SU-DHL-6 (cell line): ENCODE measurements around the gene ATP8A2.

Experiments
- H2AFZ ChIP-seq: fragments of 200-600 bp; sonication (generic); 2 replicates; pipeline ENCODE4 v1.6.1; 2014; ENCODE audit warnings: low read depth, mild to moderate bottlenecking, moderate library complexity, mixed read lengths, antibody characterized with exemption, low read length; ENCODE audit not compliant: severe bottlenecking
- H3F3A ChIP-seq: fragments of 200-600 bp; shearing (Covaris generic); 2 replicates; pipeline ENCODE4 v1.6.0; 2016; ENCODE audit warnings: antibody characterized with exemption, mild to moderate bottlenecking; ENCODE audit not compliant: insufficient read depth
- H3K27ac ChIP-seq: fragments of 200-600 bp; sonication (generic); 2 replicates; pipeline ENCODE4 v1.5.1; 2016; ENCODE audit warnings: low read depth, mild to moderate bottlenecking, low read length, moderate library complexity, mixed read lengths
- H3K27me3 ChIP-seq: fragments of 200-600 bp; sonication (generic), shearing (Covaris generic); 2 replicates; pipeline ENCODE4 v1.6.0; 2014; ENCODE audit warnings: mild to moderate bottlenecking, low read length
- H3K36me3 ChIP-seq: fragments of 200-600 bp; sonication (generic); 2 replicates; pipeline ENCODE4 v1.6.1; 2014; ENCODE audit warnings: mild to moderate bottlenecking, low read length, mixed read lengths
- H3K4me2 ChIP-seq: fragments of 300-600, 200-600 bp; shearing (Covaris generic), sonication (generic); 2 replicates; pipeline ENCODE4 v1.6.0; 2014; ENCODE audit warnings: low read length, low read depth, mild to moderate bottlenecking; ENCODE audit not compliant: poor library complexity, severe bottlenecking
- H3K4me3 ChIP-seq: fragments of 200-600 bp; sonication (generic); 2 replicates; pipeline ENCODE4 v1.5.1; 2014; ENCODE audit warnings: antibody characterized with exemption, low read length, mild to moderate bottlenecking, mixed read lengths; ENCODE audit not compliant: insufficient read depth, poor library complexity, severe bottlenecking
- H3K79me2 ChIP-seq: fragments of 200-600 bp; sonication (generic); 2 replicates; pipeline ENCODE4 v1.6.1; 2014; ENCODE audit warnings: mild to moderate bottlenecking, low read length, moderate library complexity; ENCODE audit not compliant: insufficient read depth
- H3K9ac ChIP-seq: fragments of 200-600 bp; sonication (generic); 2 replicates; pipeline ENCODE4 v1.7.0; 2014; ENCODE audit warnings: mild to moderate bottlenecking, low read length
- H3K9me2 ChIP-seq: fragments of 200-600 bp; sonication (generic); replicated peaks from 2 replicates; pipeline ENCODE4 v1.6.1; 2014; ENCODE audit warnings: low read length; ENCODE audit not compliant: insufficient read depth
- H3K9me3 ChIP-seq: fragments of 200-600 bp; sonication (generic); 2 replicates; pipeline ENCODE4 v1.6.1; 2014; ENCODE audit warnings: low read length, mixed read lengths; ENCODE audit not compliant: insufficient read depth
- H4K20me1 ChIP-seq: fragments of 200-600 bp; sonication (generic); 2 replicates; pipeline ENCODE4 v1.6.1; 2014; ENCODE audit warnings: low read depth, mild to moderate bottlenecking, antibody characterized with exemption, low read length, moderate library complexity, mixed read lengths
- CTCF ChIP-seq: fragments of 200-600 bp; sonication (generic); IDR thresholded peaks from one replicate; pipeline ENCODE4 v1.5.1; 2017; ENCODE audit warnings: antibody characterized with exemption, mild to moderate bottlenecking, low read length, moderate library complexity; ENCODE audit not compliant: insufficient read depth, poor library complexity, severe bottlenecking
- EZH2phosphoT487 ChIP-seq: fragments of 200-600 bp; sonication (generic), shearing (Covaris generic); conservative IDR thresholded peaks from 2 replicates; pipeline ENCODE4 v1.6.1; 2018; ENCODE audit warnings: mild to moderate bottlenecking, antibody characterized with exemption, low read length, moderate library complexity, mixed read lengths

The ATP8A2 gene

GRCh38 chr13:25375727-25376358 is 4.1 kb downstream of the ATP8A2 start:
- TF ChIP-seq EZH2phosphoT487 (no peak), CTCF (peak; percentile 43)
- Histone ChIP-seq H3K79me2 (no peaks in the 10 kb centered on the region), H3K9me3 (no peaks in the 10 kb centered on the region), H3K27me3 (no peaks in the 10 kb centered on the region), H3K9me2 (no peaks in the 10 kb centered on the region), H3K36me3 (no peaks in the 10 kb centered on the region), H2AFZ (no peak overlapping the region), H3K27ac (no peak overlapping the region), H3K9ac (no peak overlapping the region), H3K4me2 (no peak overlapping the region), H3F3A (no peaks in the 10 kb centered on the region), H4K20me1 (no peaks in the 10 kb centered on the region), H3K4me3 (no peak overlapping the region)

- Histone ChIP-seq H3K36me3 (no peaks in the 10 kb centered on the region), H3K27ac (no peak overlapping the region), H3K9me3 (no peaks in the 10 kb centered on the region), H3K9me2 (no peaks in the 10 kb centered on the region), H3K4me3 (no peak overlapping the region), H4K20me1 (no peaks in the 10 kb centered on the region), H3F3A (no peaks in the 10 kb centered on the region), H3K27me3 (no peaks in the 10 kb centered on the region), H3K9ac (no peak overlapping the region), H2AFZ (no peak overlapping the region), H3K4me2 (no peak overlapping the region), H3K79me2 (no peaks in the 10 kb centered on the region)
- TF ChIP-seq CTCF (no peak), EZH2phosphoT487 (no peak)
Observed at GRCh38 chr13:25377244-25377962, 5.6 kb downstream of the ATP8A2 start.

GRCh38 chr13:25378528-25378927 is 6.8 kb downstream of the ATP8A2 start:
- Histone ChIP-seq H3K36me3 (no peaks in the 10 kb centered on the region), H4K20me1 (no peaks in the 10 kb centered on the region), H3K27me3 (no peaks in the 10 kb centered on the region), H3K9ac (no peak overlapping the region), H3F3A (no peaks in the 10 kb centered on the region), H3K4me2 (no peak overlapping the region), H3K9me2 (no peaks in the 10 kb centered on the region), H3K27ac (no peak overlapping the region), H3K9me3 (no peaks in the 10 kb centered on the region), H3K79me2 (no peaks in the 10 kb centered on the region), H3K4me3 (no peak overlapping the region), H2AFZ (no peak overlapping the region)
- TF ChIP-seq EZH2phosphoT487: no peak
- no peak for TF ChIP-seq CTCF
